ENCODE results near the gene PPP1R2. TPM values are rescaled to one million over a fixed set of nuclear protein-coding genes. Genes with fewer than 3 reads are reported as not detected.
A peak's percentile ranks its signal among the peaks of the same experiment; 100 is the strongest.

PPP1R2 gene
- 96.8 and 113 TPM in 2 replicates for polyA plus RNA-seq
- 128 and 134 TPM in 2 replicates for polyA minus RNA-seq

DNA sequence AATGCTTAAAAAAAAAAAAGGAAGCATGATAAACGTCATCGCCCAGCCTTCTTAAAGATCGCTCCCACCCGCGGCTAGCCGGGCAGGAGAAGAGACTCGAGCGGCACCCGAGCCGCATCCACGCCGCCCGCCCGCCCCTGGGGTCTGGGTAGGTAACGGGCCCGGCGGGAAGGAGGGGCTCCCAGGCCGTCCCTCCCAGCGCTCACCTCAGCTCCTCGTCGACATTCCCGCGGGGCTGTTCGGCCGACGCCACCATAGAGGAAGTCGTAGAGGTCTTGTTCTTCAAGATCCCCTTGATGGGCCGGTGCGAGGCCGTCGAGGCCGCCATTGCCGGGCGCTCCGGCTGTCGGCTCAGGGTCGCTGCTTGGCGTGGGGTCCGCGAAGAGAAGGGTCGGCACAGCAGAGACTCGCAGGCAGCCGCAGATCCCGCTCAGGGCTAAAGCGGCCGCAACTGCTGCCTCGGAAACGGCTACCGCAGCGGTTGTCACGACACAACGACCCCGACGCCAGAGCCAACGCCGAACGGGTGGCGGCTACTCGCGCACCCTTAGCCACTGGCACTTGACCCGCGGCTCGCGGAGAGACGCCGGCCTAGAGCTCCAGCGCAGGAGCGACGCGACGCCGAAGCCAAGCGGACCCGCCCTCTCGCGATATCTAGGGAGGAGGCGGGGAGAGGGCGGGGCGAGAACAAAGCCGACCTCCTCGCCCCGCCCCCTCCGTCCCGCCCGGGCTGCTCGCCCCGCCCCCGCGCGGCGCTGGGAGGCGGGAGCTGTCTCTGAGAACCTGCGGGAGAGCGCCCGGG lies at the start of gene PPP1R2:
TSS of gene PPP1R2 (minus strand) at position 628 of the 802 bp plus-strand sequence. CDS start at position 328, 300 bp downstream.
- Histone ChIP-seq H2AFZ (ENCODE audit: low read depth, low read length) (peak within 1 kb of the TSS; percentile 94), H3K4me2 (ENCODE audit: low read length) (peak within 1 kb of the TSS; percentile 72), H4K20me1 (ENCODE audit: insufficient read depth) (no peaks in the 10 kb centered on the region), H3K36me3 (ENCODE audit: insufficient read depth, low read length) (no peaks in the 10 kb centered on the region), H3F3A (ENCODE audit: insufficient read depth, low read length, poor library complexity, severe bottlenecking) (no peaks in the 10 kb centered on the region), H3K9me2 (ENCODE audit: insufficient read depth, low read length) (no peaks in the 10 kb centered on the region), H3K9me3 (ENCODE audit: low read length) (no peaks in the 10 kb centered on the region), H3K79me2 (replicated peaks; ENCODE audit: insufficient read depth, low read length) (peaks cover 45% of the 10 kb centered on the region), H3K27ac (ENCODE audit: low read length) (peak within 1 kb of the TSS; percentile 88), H3K27me3 (ENCODE audit: insufficient read depth, low read depth, low read length) (no peaks in the 10 kb centered on the region), H3K9ac (ENCODE audit: low read length) (peak within 1 kb of the TSS; percentile 94), H3K4me3 (ENCODE audit: low read length) (peak within 1 kb of the TSS; percentile 75)
- TF ChIP-seq, protein P1, sequence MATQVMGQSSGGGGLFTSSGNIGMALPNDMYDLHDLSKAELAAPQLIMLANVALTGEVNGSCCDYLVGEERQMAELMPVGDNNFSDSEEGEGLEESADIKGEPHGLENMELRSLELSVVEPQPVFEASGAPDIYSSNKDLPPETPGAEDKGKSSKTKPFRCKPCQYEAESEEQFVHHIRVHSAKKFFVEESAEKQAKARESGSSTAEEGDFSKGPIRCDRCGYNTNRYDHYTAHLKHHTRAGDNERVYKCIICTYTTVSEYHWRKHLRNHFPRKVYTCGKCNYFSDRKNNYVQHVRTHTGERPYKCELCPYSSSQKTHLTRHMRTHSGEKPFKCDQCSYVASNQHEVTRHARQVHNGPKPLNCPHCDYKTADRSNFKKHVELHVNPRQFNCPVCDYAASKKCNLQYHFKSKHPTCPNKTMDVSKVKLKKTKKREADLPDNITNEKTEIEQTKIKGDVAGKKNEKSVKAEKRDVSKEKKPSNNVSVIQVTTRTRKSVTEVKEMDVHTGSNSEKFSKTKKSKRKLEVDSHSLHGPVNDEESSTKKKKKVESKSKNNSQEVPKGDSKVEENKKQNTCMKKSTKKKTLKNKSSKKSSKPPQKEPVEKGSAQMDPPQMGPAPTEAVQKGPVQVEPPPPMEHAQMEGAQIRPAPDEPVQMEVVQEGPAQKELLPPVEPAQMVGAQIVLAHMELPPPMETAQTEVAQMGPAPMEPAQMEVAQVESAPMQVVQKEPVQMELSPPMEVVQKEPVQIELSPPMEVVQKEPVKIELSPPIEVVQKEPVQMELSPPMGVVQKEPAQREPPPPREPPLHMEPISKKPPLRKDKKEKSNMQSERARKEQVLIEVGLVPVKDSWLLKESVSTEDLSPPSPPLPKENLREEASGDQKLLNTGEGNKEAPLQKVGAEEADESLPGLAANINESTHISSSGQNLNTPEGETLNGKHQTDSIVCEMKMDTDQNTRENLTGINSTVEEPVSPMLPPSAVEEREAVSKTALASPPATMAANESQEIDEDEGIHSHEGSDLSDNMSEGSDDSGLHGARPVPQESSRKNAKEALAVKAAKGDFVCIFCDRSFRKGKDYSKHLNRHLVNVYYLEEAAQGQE (IDR thresholded peaks at IDR 0.05; ENCODE audit: borderline replicate concordance): peak; percentile 90
- TF ChIP-seq RAD21 (conservative IDR thresholded peaks at IDR 0.05) (peak; percentile 31), EZH2 (IDR thresholded peaks at IDR 0.05; ENCODE audit: borderline replicate concordance, insufficient read depth, low read length, poor library complexity, severe bottlenecking) (no peak), TAF1 (IDR thresholded peaks at IDR 0.05; ENCODE audit: low read depth) (peak; percentile 93), EP300 (conservative IDR thresholded peaks at IDR 0.05; ENCODE audit: poor library complexity, severe bottlenecking) (no peak), POLR2AphosphoS5 (IDR thresholded peaks at IDR 0.05) (peak; percentile 99), SMC3 (conservative IDR thresholded peaks at IDR 0.05; ENCODE audit: poor library complexity) (peak; percentile 28), MXI1 (conservative IDR thresholded peaks at IDR 0.05; ENCODE audit: poor library complexity, severe bottlenecking) (peak; percentile 45)
- TF ChIP-seq, protein P2, sequence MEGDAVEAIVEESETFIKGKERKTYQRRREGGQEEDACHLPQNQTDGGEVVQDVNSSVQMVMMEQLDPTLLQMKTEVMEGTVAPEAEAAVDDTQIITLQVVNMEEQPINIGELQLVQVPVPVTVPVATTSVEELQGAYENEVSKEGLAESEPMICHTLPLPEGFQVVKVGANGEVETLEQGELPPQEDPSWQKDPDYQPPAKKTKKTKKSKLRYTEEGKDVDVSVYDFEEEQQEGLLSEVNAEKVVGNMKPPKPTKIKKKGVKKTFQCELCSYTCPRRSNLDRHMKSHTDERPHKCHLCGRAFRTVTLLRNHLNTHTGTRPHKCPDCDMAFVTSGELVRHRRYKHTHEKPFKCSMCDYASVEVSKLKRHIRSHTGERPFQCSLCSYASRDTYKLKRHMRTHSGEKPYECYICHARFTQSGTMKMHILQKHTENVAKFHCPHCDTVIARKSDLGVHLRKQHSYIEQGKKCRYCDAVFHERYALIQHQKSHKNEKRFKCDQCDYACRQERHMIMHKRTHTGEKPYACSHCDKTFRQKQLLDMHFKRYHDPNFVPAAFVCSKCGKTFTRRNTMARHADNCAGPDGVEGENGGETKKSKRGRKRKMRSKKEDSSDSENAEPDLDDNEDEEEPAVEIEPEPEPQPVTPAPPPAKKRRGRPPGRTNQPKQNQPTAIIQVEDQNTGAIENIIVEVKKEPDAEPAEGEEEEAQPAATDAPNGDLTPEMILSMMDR (IDR thresholded peaks at IDR 0.05; ENCODE audit: poor library complexity, severe bottlenecking): peak; percentile 13

DNA sequence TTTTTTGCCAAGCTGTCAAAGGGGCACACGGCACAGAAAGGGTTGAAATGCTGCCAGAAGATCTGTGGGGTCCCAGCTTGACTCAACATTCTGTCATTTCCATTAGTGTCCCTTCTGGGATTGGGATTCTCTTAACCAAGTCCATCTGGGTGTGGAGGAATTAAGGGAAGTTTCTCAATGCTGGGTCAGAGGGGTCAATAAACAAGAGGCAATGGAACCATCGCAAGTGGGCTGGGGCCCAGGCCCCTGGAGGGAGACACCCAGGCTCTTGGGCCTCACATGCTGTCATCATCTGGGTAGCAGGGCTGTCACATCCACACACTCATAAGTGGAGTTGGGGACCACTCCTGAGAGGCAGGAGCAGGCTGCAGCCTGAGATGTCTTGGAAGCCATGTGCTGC lies 48.7 kb upstream of the PPP1R2 start:
- Histone ChIP-seq H3K27me3 (ENCODE audit: insufficient read depth, low read depth, low read length) (no peaks in the 10 kb centered on the region), H3K9me2 (ENCODE audit: insufficient read depth, low read length) (no peaks in the 10 kb centered on the region), H4K20me1 (ENCODE audit: insufficient read depth) (no peaks in the 10 kb centered on the region), H3K9ac (ENCODE audit: low read length) (no peak overlapping the region), H3K4me3 (ENCODE audit: low read length) (no peak overlapping the region), H3K27ac (ENCODE audit: low read length) (no peak overlapping the region), H3K36me3 (ENCODE audit: insufficient read depth, low read length) (no peaks in the 10 kb centered on the region), H3K4me2 (ENCODE audit: low read length) (no peak overlapping the region), H3K79me2 (replicated peaks; ENCODE audit: insufficient read depth, low read length) (no peaks in the 10 kb centered on the region), H3F3A (ENCODE audit: insufficient read depth, low read length, poor library complexity, severe bottlenecking) (no peaks in the 10 kb centered on the region), H2AFZ (ENCODE audit: low read depth, low read length) (no peak overlapping the region), H3K9me3 (ENCODE audit: low read length) (no peaks in the 10 kb centered on the region)
- TF ChIP-seq EZH2 (IDR thresholded peaks at IDR 0.05; ENCODE audit: borderline replicate concordance, insufficient read depth, low read length, poor library complexity, severe bottlenecking): no peak
- TF ChIP-seq, protein P2 (IDR thresholded peaks at IDR 0.05; ENCODE audit: poor library complexity, severe bottlenecking): no peak
- TF ChIP-seq SMC3 (conservative IDR thresholded peaks at IDR 0.05; ENCODE audit: poor library complexity): no peak
- TF ChIP-seq, protein P1 (IDR thresholded peaks at IDR 0.05; ENCODE audit: borderline replicate concordance): no peak
- no peak for TF ChIP-seq POLR2AphosphoS5 (IDR thresholded peaks at IDR 0.05)
- TF ChIP-seq EP300 (conservative IDR thresholded peaks at IDR 0.05; ENCODE audit: poor library complexity, severe bottlenecking): no peak
- no peak for TF ChIP-seq MXI1 (conservative IDR thresholded peaks at IDR 0.05; ENCODE audit: poor library complexity, severe bottlenecking)
- TF ChIP-seq RAD21 (conservative IDR thresholded peaks at IDR 0.05): no peak
- TF ChIP-seq TAF1 (IDR thresholded peaks at IDR 0.05; ENCODE audit: low read depth): no peak
